ENCODE results near the gene ARHGAP29. TPM values are rescaled to one million over a fixed set of nuclear protein-coding genes. Genes with fewer than 3 reads are reported as not detected.

The ARHGAP29 gene
- total RNA-seq, 2 donors from 2014 or later: 39.3 to 51.3 TPM

- intact Hi-C loops (cut with DNase I): no loop called here
- DNase-seq (ENCODE audit: low spot score): no peak
These were observed 28.5 kb upstream of the ARHGAP29 start for GRCh38 chr1:94265906-94266305.

- intact Hi-C loops (cut with DNase I): no loop called here
- no peak for DNase-seq (ENCODE audit: low spot score)
These were observed 27.6 kb upstream of the ARHGAP29 start for GRCh38 chr1:94265011-94265422.

GRCh38 chr1:94260635-94261387 is 23.4 kb upstream of the ARHGAP29 start:
- intact Hi-C loops (cut with DNase I): no loop called here
- DNase-seq (ENCODE audit: low spot score): no peak

- no peak for DNase-seq (ENCODE audit: low spot score)
- intact Hi-C loops (cut with DNase I): no loop called here
These were observed 22.4 kb upstream of the ARHGAP29 start for GRCh38 chr1:94259635-94260289.

GRCh38 chr1:94258873-94259331 is 21.5 kb upstream of the ARHGAP29 start:
- intact Hi-C loops (cut with DNase I): no loop called here
- no peak for DNase-seq (ENCODE audit: low spot score)

GRCh38 chr1:94257444-94257843 is 20.1 kb upstream of the ARHGAP29 start:
- intact Hi-C loops (cut with DNase I): no loop called here
- no peak for DNase-seq (ENCODE audit: low spot score)

- intact Hi-C loops (cut with DNase I): no loop called here
- no peak for DNase-seq (ENCODE audit: low spot score)
These were observed 18.1 kb upstream of the ARHGAP29 start for GRCh38 chr1:94255476-94255875.

- intact Hi-C loops (cut with DNase I): no loop called here
- DNase-seq (ENCODE audit: low spot score): no peak
These were observed 16.9 kb upstream of the ARHGAP29 start for GRCh38 chr1:94254073-94254810.

GRCh38 chr1:94253456-94254017 is 16.2 kb upstream of the ARHGAP29 start:
- DNase-seq (ENCODE audit: low spot score): no peak
- intact Hi-C loops (cut with DNase I): no loop called here

GRCh38 chr1:94250341-94250740 is 13.0 kb upstream of the ARHGAP29 start:
- intact Hi-C loops (cut with DNase I): no loop called here
- no peak for DNase-seq (ENCODE audit: low spot score)

- DNase-seq (ENCODE audit: low spot score): no peak
- intact Hi-C loops (cut with DNase I): loop anchor here (5.0 to 10.0 kb wide), 2 partner anchors 83 to 86 kb away; no protein-coding TSS in a partner anchor
These were observed 11.7 kb upstream of the ARHGAP29 start for GRCh38 chr1:94248956-94249688.

GRCh38 chr1:94247138-94248094 is 10.0 kb upstream of the ARHGAP29 start:
- intact Hi-C loops (cut with DNase I): loop anchor here (5.0 to 10.0 kb wide), 2 partner anchors 85 to 87 kb away; no protein-coding TSS in a partner anchor
- DNase-seq (ENCODE audit: low spot score): peak; percentile 90

GRCh38 chr1:94246692-94247137 is 9.3 kb upstream of the ARHGAP29 start:
- intact Hi-C loops (cut with DNase I): loop anchor here (5.0 to 10.0 kb wide), 2 partner anchors 86 to 88 kb away; no protein-coding TSS in a partner anchor
- DNase-seq (ENCODE audit: low spot score): no peak

GRCh38 chr1:94245747-94246438 is 8.5 kb upstream of the ARHGAP29 start:
- intact Hi-C loops (cut with DNase I): loop anchor here (5.0 to 10.0 kb wide), 2 partner anchors 86 to 89 kb away; no protein-coding TSS in a partner anchor
- DNase-seq (ENCODE audit: low spot score): no peak

GRCh38 chr1:94244816-94245215 is 7.4 kb upstream of the ARHGAP29 start:
- intact Hi-C loops (cut with DNase I): loop anchor here (5.0 to 10.0 kb wide), 2 partner anchors 87 to 90 kb away; no protein-coding TSS in a partner anchor
- DNase-seq (ENCODE audit: low spot score): no peak

- intact Hi-C loops (cut with DNase I): loop anchor here in 1 of 2 donors (10.0 kb wide), 1 partner anchor 91 kb away; no protein-coding TSS in a partner anchor
- DNase-seq (ENCODE audit: low spot score): no peak
These were observed 6.3 kb upstream of the ARHGAP29 start for GRCh38 chr1:94243665-94244064.

- intact Hi-C loops (cut with DNase I): loop anchor here in 1 of 2 donors (10.0 kb wide), 1 partner anchor 94 kb away; no protein-coding TSS in a partner anchor
- DNase-seq (ENCODE audit: low spot score): no peak
These were observed 3.4 kb upstream of the ARHGAP29 start for GRCh38 chr1:94240822-94241221.

All from posterior vena cava (tissue), 2 donors.